ENCODE results near the gene AHDC1.

The AHDC1 gene

GRCh38 chr1:27574871-27575831 is 28.8 kb downstream of the AHDC1 start:
- peak; percentile 95 for DNase-seq

- DNase-seq: no peak
Observed at GRCh38 chr1:27574001-27574781, 29.8 kb downstream of the AHDC1 start.

- no peak for DNase-seq
Observed at GRCh38 chr1:27572679-27573426, 31.1 kb downstream of the AHDC1 start.

- DNase-seq: no peak
Observed at GRCh38 chr1:27572019-27572678, 31.8 kb downstream of the AHDC1 start.

GRCh38 chr1:27571439-27572018 is 32.4 kb downstream of the AHDC1 start:
- DNase-seq: peak; percentile 67

GRCh38 chr1:27570784-27571183 is 33.2 kb downstream of the AHDC1 start:
- no peak for DNase-seq

GRCh38 chr1:27570356-27570755 is 33.6 kb downstream of the AHDC1 start:
- no peak for DNase-seq

GRCh38 chr1:27569506-27570291 is 34.2 kb downstream of the AHDC1 start:
- no peak for DNase-seq

- no peak for DNase-seq
Observed at GRCh38 chr1:27569088-27569460, 34.9 kb downstream of the AHDC1 start.

GRCh38 chr1:27568300-27569087 is 35.5 kb downstream of the AHDC1 start:
- DNase-seq: no peak

GRCh38 chr1:27567971-27568299 is 36.0 kb downstream of the AHDC1 start:
- DNase-seq: no peak

GRCh38 chr1:27567146-27567526 is 36.8 kb downstream of the AHDC1 start:
- DNase-seq: no peak

- peak; percentile 19 for DNase-seq
Observed at GRCh38 chr1:27566462-27567145, 37.3 kb downstream of the AHDC1 start.

- DNase-seq: no peak
Observed at GRCh38 chr1:27564710-27565649, 39.0 kb downstream of the AHDC1 start.

GRCh38 chr1:27563591-27564471 is 40.1 kb downstream of the AHDC1 start:
- no peak for DNase-seq

GRCh38 chr1:27563341-27563590 is 40.7 kb downstream of the AHDC1 start:
- DNase-seq: no peak

GRCh38 chr1:27562534-27563340 is 41.2 kb downstream of the AHDC1 start:
- DNase-seq: no peak
